ENCODE measurements around the gene TENM3.

Gene TENM3

GRCh38 chr4:182600856-182601255, 357.7 kb downstream of the TENM3 start:
- H3K4me3 ChIP-seq (ENCODE audit: low read length), result no peak overlapping the region
- TF ChIP-seq CTCF (IDR thresholded peaks at IDR 0.05; ENCODE audit: low read depth, low read length) (no peak), EZH2phosphoT487 (IDR thresholded peaks at IDR 0.05; ENCODE audit: low read depth) (no peak)

GRCh38 chr4:182604161-182604622, 361.0 kb downstream of the TENM3 start:
- Histone ChIP-seq H2AFZ (ENCODE audit: low read depth, low read length) (no peak overlapping the region), H3K27me3 (ENCODE audit: low read depth, low read length) (no peaks in the 10 kb centered on the region), H3K4me3 (ENCODE audit: low read length) (no peak overlapping the region), H3K9me3 (ENCODE audit: insufficient read depth, low read length) (no peaks in the 10 kb centered on the region), H4K20me1 (ENCODE audit: insufficient read depth, low read length) (no peaks in the 10 kb centered on the region), H3K27ac (ENCODE audit: low read length) (no peak overlapping the region), H3K4me1 (ENCODE audit: low read length) (no peaks in the 10 kb centered on the region), H3K9ac (ENCODE audit: low read length) (no peak overlapping the region), H3K36me3 (replicated peaks; ENCODE audit: low read depth, low read length) (no peaks in the 10 kb centered on the region), H3K4me2 (ENCODE audit: low read length) (no peak overlapping the region), H3K79me2 (ENCODE audit: low read length) (no peaks in the 10 kb centered on the region)
- no peak for TF ChIP-seq CTCF (IDR thresholded peaks at IDR 0.05; ENCODE audit: low read depth, low read length)

More at GRCh38 chr4:182600856-182601255, 357.7 kb downstream of the TENM3 start:
- Histone ChIP-seq H2AFZ (ENCODE audit: low read depth, low read length) (no peak overlapping the region), H3K9ac (ENCODE audit: low read length) (no peak overlapping the region), H3K4me1 (ENCODE audit: low read length) (no peaks in the 10 kb centered on the region), H3K36me3 (replicated peaks; ENCODE audit: low read depth, low read length) (no peaks in the 10 kb centered on the region), H4K20me1 (ENCODE audit: insufficient read depth, low read length) (no peaks in the 10 kb centered on the region), H3K79me2 (ENCODE audit: low read length) (no peaks in the 10 kb centered on the region), H3K9me3 (ENCODE audit: insufficient read depth, low read length) (no peaks in the 10 kb centered on the region), H3K27ac (ENCODE audit: low read length) (no peak overlapping the region), H3K4me2 (ENCODE audit: low read length) (no peak overlapping the region), H3K27me3 (ENCODE audit: low read depth, low read length) (no peaks in the 10 kb centered on the region)

- no peak overlapping the region for H3K27ac ChIP-seq (ENCODE audit: low read length)
- H3K4me1 ChIP-seq (ENCODE audit: low read length), result no peaks in the 10 kb centered on the region
- no peaks in the 10 kb centered on the region for H3K9me3 ChIP-seq (ENCODE audit: insufficient read depth, low read length)
- no peak overlapping the region for H3K9ac ChIP-seq (ENCODE audit: low read length)
- no peaks in the 10 kb centered on the region for H3K27me3 ChIP-seq (ENCODE audit: low read depth, low read length)
- H3K4me3 ChIP-seq (ENCODE audit: low read length), result no peak overlapping the region
- H2AFZ ChIP-seq (ENCODE audit: low read depth, low read length), result no peak overlapping the region
- H3K79me2 ChIP-seq (ENCODE audit: low read length), result no peaks in the 10 kb centered on the region
- H3K4me2 ChIP-seq (ENCODE audit: low read length), result no peak overlapping the region
- H3K36me3 ChIP-seq (replicated peaks; ENCODE audit: low read depth, low read length), result no peaks in the 10 kb centered on the region
- TF ChIP-seq CTCF (IDR thresholded peaks at IDR 0.05; ENCODE audit: low read depth, low read length) (no peak), EZH2phosphoT487 (IDR thresholded peaks at IDR 0.05; ENCODE audit: low read depth) (no peak)
- no peaks in the 10 kb centered on the region for H4K20me1 ChIP-seq (ENCODE audit: insufficient read depth, low read length)
Measured at GRCh38 chr4:182604953-182605352, 361.8 kb downstream of the TENM3 start.

- Histone ChIP-seq H3K4me2 (ENCODE audit: low read length) (no peak overlapping the region), H4K20me1 (ENCODE audit: insufficient read depth, low read length) (no peaks in the 10 kb centered on the region), H3K27ac (ENCODE audit: low read length) (no peak overlapping the region), H3K4me1 (ENCODE audit: low read length) (no peaks in the 10 kb centered on the region), H2AFZ (ENCODE audit: low read depth, low read length) (no peak overlapping the region), H3K4me3 (ENCODE audit: low read length) (no peak overlapping the region), H3K9ac (ENCODE audit: low read length) (no peak overlapping the region), H3K27me3 (ENCODE audit: low read depth, low read length) (no peaks in the 10 kb centered on the region), H3K36me3 (replicated peaks; ENCODE audit: low read depth, low read length) (no peaks in the 10 kb centered on the region), H3K79me2 (ENCODE audit: low read length) (no peaks in the 10 kb centered on the region), H3K9me3 (ENCODE audit: insufficient read depth, low read length) (no peaks in the 10 kb centered on the region)
- TF ChIP-seq EZH2phosphoT487 (IDR thresholded peaks at IDR 0.05; ENCODE audit: low read depth), result no peak
- TF ChIP-seq CTCF (IDR thresholded peaks at IDR 0.05; ENCODE audit: low read depth, low read length), result no peak
Measured at GRCh38 chr4:182608525-182608924, 365.3 kb downstream of the TENM3 start.
